Suprapubic skin (tissue), 4 donors: ENCODE measurements around the gene MTR.

Experiments
- CTCF ChIP-seq, 2 donors: fragments of 200-600 bp in 1 of 2; fragments of 450-650 bp in 1 of 2; sonication (generic) in 1 of 2; IDR thresholded peaks; one replicate each; pipeline ENCODE4 v1.5.1; 2016 to 2019; ENCODE audit warnings: antibody characterized with exemption in 2 of 2, mild to moderate bottlenecking in 1 of 2, moderate library complexity in 1 of 2
- EP300 ChIP-seq: sonication (generic); formaldehyde crosslinking; IDR thresholded peaks from one replicate; pipeline ENCODE4 v1.6.1; 2017; ENCODE audit warnings: antibody characterized with exemption
- POLR2A ChIP-seq, 2 donors: fragments of 450-650 bp; IDR thresholded peaks; one replicate each; pipeline ENCODE4 v1.6.1; 2017; ENCODE audit warnings: antibody characterized with exemption in 2 of 2, mild to moderate bottlenecking in 2 of 2, moderate library complexity in 2 of 2
- POLR2AphosphoS5 ChIP-seq, 3 donors: sonication (generic); formaldehyde crosslinking; IDR thresholded peaks; one replicate each; pipeline ENCODE4 v1.6.1; 2017; ENCODE audit warnings: antibody characterized with exemption in 3 of 3

- TF ChIP-seq CTCF (IDR thresholded peaks at IDR 0.05) = no peak
- TF ChIP-seq POLR2A (IDR thresholded peaks at IDR 0.05) = no peak
- no peak for TF ChIP-seq EP300
- no peak for TF ChIP-seq POLR2AphosphoS5 (IDR thresholded peaks at IDR 0.05)
These were observed 41.1 kb upstream of the MTR start for GRCh38 chr1:236753964-236754363.
